ENCODE data around the gene PTPRN2. TPM values are rescaled to one million over a fixed set of nuclear protein-coding genes. Genes with fewer than 3 reads are reported as not detected.
A peak's percentile ranks its signal among the peaks of the same experiment; 100 is the strongest.

The PTPRN2 gene
- total and polyA plus RNA-seq, 2 donors (not counting 3 experiments of a cell fraction or from before 2014, with no cell fraction given): 0.62 to 0.88 TPM

DNA sequence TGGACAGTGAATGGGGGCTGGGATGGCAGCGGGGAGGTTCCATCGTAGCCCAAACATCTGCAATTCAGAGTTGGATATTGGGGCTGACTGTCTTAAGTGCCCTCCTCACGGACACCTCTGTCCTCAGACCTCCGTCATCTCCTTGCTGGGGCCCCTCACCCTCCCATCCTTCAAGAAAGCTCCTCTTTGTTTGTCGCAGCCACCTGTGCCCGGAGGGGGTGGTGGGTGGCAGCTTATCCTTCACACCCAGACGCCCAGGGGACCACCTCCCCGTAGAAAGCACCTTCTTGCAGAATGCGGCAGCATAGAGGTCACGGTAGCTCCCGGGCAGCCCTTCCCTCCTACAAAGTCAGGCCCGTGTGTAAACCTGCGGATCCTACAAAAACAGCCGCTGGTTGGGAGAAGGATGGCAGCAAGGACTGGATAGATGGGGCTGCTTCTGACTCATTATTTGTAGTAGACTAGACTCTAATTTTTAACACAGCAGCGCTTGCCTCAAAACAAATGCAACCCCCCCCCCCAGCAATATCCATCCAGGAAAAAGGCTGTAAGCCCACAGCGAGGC, 1.3 kb upstream of the PTPRN2 start:
- Histone ChIP-seq H3K27ac (ENCODE audit: insufficient read depth, low read depth, low read length) (no peak overlapping the region), H2AFZ (ENCODE audit: low read depth, low read length) (no peak overlapping the region), H4K20me1 (replicated peaks; ENCODE audit: control insufficient read depth, extremely low read depth, insufficient read depth, low read length) (no peaks in the 10 kb centered on the region), H3K79me2 (ENCODE audit: control insufficient read depth, insufficient read depth, low read length) (no peaks in the 10 kb centered on the region), H3K36me3 (ENCODE audit: control insufficient read depth in 2 of 2, extremely low read depth in 1 of 2, insufficient read depth in 2 of 2, low read length in 2 of 2) (no peaks in the 10 kb centered on the region), H3K9ac (replicated peaks; ENCODE audit: extremely low read depth, insufficient read depth, low read length) (no peak overlapping the region), H3K9me1 (replicated peaks; ENCODE audit: control insufficient read depth, extremely low read depth, insufficient read depth, low read length) (no peaks in the 10 kb centered on the region), H3K9me3 (replicated peaks; ENCODE audit: control insufficient read depth, insufficient read depth, low read length) (no peaks in the 10 kb centered on the region), H3K4me2 (ENCODE audit: insufficient read depth, low read length) (no peak overlapping the region), H3K4me3 (replicated peaks in 1 of 3; ENCODE audit: insufficient read depth in 1 of 3, low read depth in 1 of 3, low read length in 3 of 3) (no peak overlapping the region), H3K4me1 (ENCODE audit: control insufficient read depth, extremely low read depth, insufficient read depth, low read length) (no peaks in the 10 kb centered on the region), H3K27me3 (ENCODE audit: control insufficient read depth in 2 of 2, insufficient read depth in 2 of 2, low read length in 2 of 2) (peaks cover 10 to 22% of the 10 kb centered on the region in 2 experiments)
- TF ChIP-seq EZH2 (IDR thresholded peaks at IDR 0.05; ENCODE audit: borderline replicate concordance, low read depth, low read length, severe bottlenecking) (peak; percentile 43), JUN (IDR thresholded peaks at IDR 0.05; ENCODE audit: borderline replicate concordance, insufficient read depth, insufficient read length, low read depth) (no peak), CTCF (IDR thresholded peaks at IDR 0.05; ENCODE audit: extremely low read depth in 1 of 2, insufficient read depth in 1 of 2, low read depth in 1 of 2, low read length in 2 of 2) (no peak)
- DNase-seq (ENCODE audit: low read depth, low spot score) (no peak), FAIRE-seq (no peak)
- BruUV-seq (replicated peaks): no TSS peak
- ChIA-PET POLR2A (no interaction called here), CTCF (no interaction called here)
- dilution Hi-C loops (cut with MboI; ENCODE audit: extremely low pct_ligation_motif_present, low sequenced_read_pairs): no loop called here
- intact Hi-C loops (cut with micrococcal nuclease): no loop called here

GRCh38 chr7:158588085-158588877, 658 bp upstream of the PTPRN2 start:
- no TSS peak for BruUV-seq (replicated peaks)
- ChIA-PET CTCF (no interaction called here), POLR2A (no interaction called here)
- TF ChIP-seq FOS (IDR thresholded peaks at IDR 0.05; ENCODE audit: borderline replicate concordance, insufficient read depth, low read length): no peak
- TF ChIP-seq MAX (IDR thresholded peaks at IDR 0.05; ENCODE audit: insufficient read depth, insufficient read length): no peak
- peak; percentile 81 for TF ChIP-seq EZH2 (IDR thresholded peaks at IDR 0.05; ENCODE audit: borderline replicate concordance, low read depth, low read length, severe bottlenecking)
- TF ChIP-seq POLR2A (IDR thresholded peaks at IDR 0.05; ENCODE audit: low read depth, low read length): no peak
- H3K4me1 ChIP-seq (ENCODE audit: control insufficient read depth, extremely low read depth, insufficient read depth, low read length): no peaks in the 10 kb centered on the region
- FAIRE-seq: no peak
- H3K9me3 ChIP-seq (replicated peaks; ENCODE audit: control insufficient read depth, insufficient read depth, low read length): no peaks in the 10 kb centered on the region
- H3K36me3 ChIP-seq (ENCODE audit: control insufficient read depth in 2 of 2, extremely low read depth in 1 of 2, insufficient read depth in 2 of 2, low read length in 2 of 2): no peaks in the 10 kb centered on the region
- H2AFZ ChIP-seq (ENCODE audit: low read depth, low read length): no peak overlapping the region
- H3K27me3 ChIP-seq (ENCODE audit: control insufficient read depth in 2 of 2, insufficient read depth in 2 of 2, low read length in 2 of 2): peaks cover 10 to 22% of the 10 kb centered on the region in 2 experiments
- intact Hi-C loops (cut with micrococcal nuclease) (no loop called here), dilution Hi-C loops (cut with MboI; ENCODE audit: extremely low pct_ligation_motif_present, low sequenced_read_pairs) (no loop called here)
- no peaks in the 10 kb centered on the region for H4K20me1 ChIP-seq (replicated peaks; ENCODE audit: control insufficient read depth, extremely low read depth, insufficient read depth, low read length)
- no peak for DNase-seq (ENCODE audit: low read depth, low spot score)
- H3K9ac ChIP-seq (replicated peaks; ENCODE audit: extremely low read depth, insufficient read depth, low read length): no peak overlapping the region
- H3K4me2 ChIP-seq (ENCODE audit: insufficient read depth, low read length): peak overlapping the region; percentile 14
- no peaks in the 10 kb centered on the region for H3K79me2 ChIP-seq (ENCODE audit: control insufficient read depth, insufficient read depth, low read length)
- no peaks in the 10 kb centered on the region for H3K9me1 ChIP-seq (replicated peaks; ENCODE audit: control insufficient read depth, extremely low read depth, insufficient read depth, low read length)
- H3K4me3 ChIP-seq (replicated peaks in 1 of 3; ENCODE audit: insufficient read depth in 1 of 3, low read depth in 1 of 3, low read length in 3 of 3): peak overlapping the region in 2 of 3 experiments; percentile 9 to 26
- no peak overlapping the region for H3K27ac ChIP-seq (ENCODE audit: insufficient read depth, low read depth, low read length)

Data from endothelial cell of umbilical vein (primary cell).